ENCODE measurements around the gene LRPAP1.

Gene LRPAP1

GRCh38 chr4:3468804-3469203 lies 63.4 kb downstream of the LRPAP1 start:
- Histone ChIP-seq H2BK15ac (replicated peaks; ENCODE audit: low read depth) (no peak overlapping the region), H3K4me3 (ENCODE audit: low read length) (no peak overlapping the region), H4K8ac (ENCODE audit: low read depth, low read length) (no peak overlapping the region), H2AK5ac (ENCODE audit: low read length) (no peak overlapping the region), H3K56ac (ENCODE audit: low read length) (no peak overlapping the region), H3K4ac (ENCODE audit: low read depth, low read length) (no peak overlapping the region), H3K18ac (ENCODE audit: low read length) (no peak overlapping the region), H3K27ac (ENCODE audit: low read depth, low read length) (no peak overlapping the region), H2BK120ac (ENCODE audit: low read depth, low read length) (no peak overlapping the region), H3K4me1 (ENCODE audit: control insufficient read depth, low read depth, low read length) (no peaks in the 10 kb centered on the region), H3K79me2 (ENCODE audit: control insufficient read depth, insufficient read depth, low read length) (no peaks in the 10 kb centered on the region), H3K4me2 (ENCODE audit: low read length) (no peak overlapping the region), H3K27me3 (ENCODE audit: insufficient read depth, low read length, poor library complexity) (no peaks in the 10 kb centered on the region), H3K9ac (ENCODE audit: low read length) (no peak overlapping the region), H2BK5ac (ENCODE audit: low read length) (no peak overlapping the region), H4K5ac (ENCODE audit: low read length) (no peak overlapping the region), H3K23ac (ENCODE audit: low read length) (no peak overlapping the region), H3K79me1 (ENCODE audit: low read length) (no peaks in the 10 kb centered on the region), H3K36me3 (ENCODE audit: control insufficient read depth, insufficient read depth, low read length) (no peaks in the 10 kb centered on the region)
- WGBS (ENCODE audit: extremely low coverage, insufficient coverage, low lambda C conversion rate), result no CpG with 5 or more reads among the region's 11 CpGs
- DNase-seq, result no peak

- no peak overlapping the region for H3K4ac ChIP-seq (ENCODE audit: low read depth, low read length)
- no peak overlapping the region for H3K23ac ChIP-seq (ENCODE audit: low read length)
- no CpG with 5 or more reads among the region's 10 CpGs for WGBS (ENCODE audit: extremely low coverage, insufficient coverage, low lambda C conversion rate)
Observed at GRCh38 chr4:3468154-3468553, 64.1 kb downstream of the LRPAP1 start.

GRCh38 chr4:3467601-3468031 lies 64.6 kb downstream of the LRPAP1 start:
- Histone ChIP-seq H3K79me1 (ENCODE audit: low read length) (no peaks in the 10 kb centered on the region), H3K36me3 (ENCODE audit: control insufficient read depth, insufficient read depth, low read length) (no peaks in the 10 kb centered on the region), H3K4me2 (ENCODE audit: low read length) (no peak overlapping the region), H4K8ac (ENCODE audit: low read depth, low read length) (no peak overlapping the region), H3K4me3 (ENCODE audit: low read length) (no peak overlapping the region), H4K5ac (ENCODE audit: low read length) (no peak overlapping the region), H3K9ac (ENCODE audit: low read length) (no peak overlapping the region), H2AK5ac (ENCODE audit: low read length) (no peak overlapping the region), H2BK5ac (ENCODE audit: low read length) (no peak overlapping the region), H2BK120ac (ENCODE audit: low read depth, low read length) (no peak overlapping the region), H3K4me1 (ENCODE audit: control insufficient read depth, low read depth, low read length) (no peaks in the 10 kb centered on the region), H3K27me3 (ENCODE audit: insufficient read depth, low read length, poor library complexity) (no peaks in the 10 kb centered on the region), H3K27ac (ENCODE audit: low read depth, low read length) (no peak overlapping the region), H2BK15ac (replicated peaks; ENCODE audit: low read depth) (no peak overlapping the region), H3K56ac (ENCODE audit: low read length) (no peak overlapping the region), H3K18ac (ENCODE audit: low read length) (no peak overlapping the region), H3K23ac (ENCODE audit: low read length) (no peak overlapping the region), H3K79me2 (ENCODE audit: control insufficient read depth, insufficient read depth, low read length) (no peaks in the 10 kb centered on the region), H3K4ac (ENCODE audit: low read depth, low read length) (no peak overlapping the region)
- DNase-seq, result peak; percentile 32
- no CpG with 5 or more reads among the region's 15 CpGs for WGBS (ENCODE audit: extremely low coverage, insufficient coverage, low lambda C conversion rate)

More at GRCh38 chr4:3468154-3468553, 64.1 kb downstream of the LRPAP1 start:
- H3K4me2 ChIP-seq (ENCODE audit: low read length), result no peak overlapping the region
- no peaks in the 10 kb centered on the region for H3K36me3 ChIP-seq (ENCODE audit: control insufficient read depth, insufficient read depth, low read length)
- H3K79me1 ChIP-seq (ENCODE audit: low read length), result no peaks in the 10 kb centered on the region
- H3K27ac ChIP-seq (ENCODE audit: low read depth, low read length), result no peak overlapping the region
- DNase-seq, result no peak
- no peak overlapping the region for H2BK120ac ChIP-seq (ENCODE audit: low read depth, low read length)
- H3K56ac ChIP-seq (ENCODE audit: low read length), result no peak overlapping the region
- H4K5ac ChIP-seq (ENCODE audit: low read length), result no peak overlapping the region
- H2BK5ac ChIP-seq (ENCODE audit: low read length), result no peak overlapping the region
- no peak overlapping the region for H2BK15ac ChIP-seq (replicated peaks; ENCODE audit: low read depth)
- no peaks in the 10 kb centered on the region for H3K79me2 ChIP-seq (ENCODE audit: control insufficient read depth, insufficient read depth, low read length)
- no peak overlapping the region for H3K9ac ChIP-seq (ENCODE audit: low read length)
- H4K8ac ChIP-seq (ENCODE audit: low read depth, low read length), result no peak overlapping the region
- H3K4me3 ChIP-seq (ENCODE audit: low read length), result no peak overlapping the region
- H2AK5ac ChIP-seq (ENCODE audit: low read length), result no peak overlapping the region
- no peaks in the 10 kb centered on the region for H3K4me1 ChIP-seq (ENCODE audit: control insufficient read depth, low read depth, low read length)
- H3K18ac ChIP-seq (ENCODE audit: low read length), result no peak overlapping the region
- no peaks in the 10 kb centered on the region for H3K27me3 ChIP-seq (ENCODE audit: insufficient read depth, low read length, poor library complexity)

GRCh38 chr4:3466691-3467600 lies 65.3 kb downstream of the LRPAP1 start:
- Histone ChIP-seq H2BK5ac (ENCODE audit: low read length) (no peak overlapping the region), H3K4ac (ENCODE audit: low read depth, low read length) (no peak overlapping the region), H3K4me1 (ENCODE audit: control insufficient read depth, low read depth, low read length) (no peaks in the 10 kb centered on the region), H3K9ac (ENCODE audit: low read length) (no peak overlapping the region), H3K27me3 (ENCODE audit: insufficient read depth, low read length, poor library complexity) (no peaks in the 10 kb centered on the region), H3K79me2 (ENCODE audit: control insufficient read depth, insufficient read depth, low read length) (no peaks in the 10 kb centered on the region), H3K4me2 (ENCODE audit: low read length) (no peak overlapping the region), H4K5ac (ENCODE audit: low read length) (no peak overlapping the region), H2AK5ac (ENCODE audit: low read length) (no peak overlapping the region), H3K23ac (ENCODE audit: low read length) (no peak overlapping the region), H4K8ac (ENCODE audit: low read depth, low read length) (no peak overlapping the region), H2BK120ac (ENCODE audit: low read depth, low read length) (no peak overlapping the region), H2BK15ac (replicated peaks; ENCODE audit: low read depth) (no peak overlapping the region), H3K36me3 (ENCODE audit: control insufficient read depth, insufficient read depth, low read length) (no peaks in the 10 kb centered on the region), H3K4me3 (ENCODE audit: low read length) (no peak overlapping the region), H3K79me1 (ENCODE audit: low read length) (no peaks in the 10 kb centered on the region), H3K18ac (ENCODE audit: low read length) (no peak overlapping the region), H3K27ac (ENCODE audit: low read depth, low read length) (no peak overlapping the region), H3K56ac (ENCODE audit: low read length) (no peak overlapping the region)
- WGBS (ENCODE audit: extremely low coverage, insufficient coverage, low lambda C conversion rate), result no CpG with 5 or more reads among the region's 40 CpGs
- DNase-seq, result no peak

- H3K4me1 ChIP-seq (ENCODE audit: control insufficient read depth, low read depth, low read length), result no peaks in the 10 kb centered on the region
- no peak overlapping the region for H4K8ac ChIP-seq (ENCODE audit: low read depth, low read length)
- H3K36me3 ChIP-seq (ENCODE audit: control insufficient read depth, insufficient read depth, low read length), result no peaks in the 10 kb centered on the region
- no peak overlapping the region for H4K5ac ChIP-seq (ENCODE audit: low read length)
- H3K23ac ChIP-seq (ENCODE audit: low read length), result no peak overlapping the region
- no peak overlapping the region for H3K4me2 ChIP-seq (ENCODE audit: low read length)
- no peak overlapping the region for H3K18ac ChIP-seq (ENCODE audit: low read length)
- H3K4ac ChIP-seq (ENCODE audit: low read depth, low read length), result no peak overlapping the region
- H2BK120ac ChIP-seq (ENCODE audit: low read depth, low read length), result no peak overlapping the region
- DNase-seq, result peak; percentile 29
- no CpG with 5 or more reads among the region's 41 CpGs for WGBS (ENCODE audit: extremely low coverage, insufficient coverage, low lambda C conversion rate)
- H3K27ac ChIP-seq (ENCODE audit: low read depth, low read length), result no peak overlapping the region
- H3K56ac ChIP-seq (ENCODE audit: low read length), result no peak overlapping the region
- H2AK5ac ChIP-seq (ENCODE audit: low read length), result no peak overlapping the region
- no peak overlapping the region for H3K4me3 ChIP-seq (ENCODE audit: low read length)
- no peaks in the 10 kb centered on the region for H3K27me3 ChIP-seq (ENCODE audit: insufficient read depth, low read length, poor library complexity)
- no peak overlapping the region for H3K9ac ChIP-seq (ENCODE audit: low read length)
- no peaks in the 10 kb centered on the region for H3K79me1 ChIP-seq (ENCODE audit: low read length)
- H3K79me2 ChIP-seq (ENCODE audit: control insufficient read depth, insufficient read depth, low read length), result no peaks in the 10 kb centered on the region
- no peak overlapping the region for H2BK5ac ChIP-seq (ENCODE audit: low read length)
- no peak overlapping the region for H2BK15ac ChIP-seq (replicated peaks; ENCODE audit: low read depth)
Observed at GRCh38 chr4:3465698-3466671, 66.2 kb downstream of the LRPAP1 start.
